SJSA1 (cell line): Measurements from ENCODE around the gene IPMK. TPM values are rescaled to one million over a fixed set of nuclear protein-coding genes. Genes with fewer than 3 reads are reported as not detected.
"Not testable (repeated sequence)": the region's sequence is repeated elsewhere in the genome, so short reads cannot be mapped to it uniquely, and the experiment has no call there.

Experiments used
- DNase-seq, 2 experiments: peaks; one replicate each; pipeline ENCODE4 v3.0.0-alpha.2; 2015 to 2020; ENCODE audit warnings: low spot score in 2 of 2, low read depth in 1 of 2
- H3K27ac ChIP-seq: fragments of 250-450 bp; sonication (Bioruptor Pico); 2 replicates; pipeline ENCODE4 v1.5.1; 2020; ENCODE audit warnings: mild to moderate bottlenecking, moderate library complexity
- H3K27me3 ChIP-seq: fragments of 250-450 bp; sonication (Bioruptor Pico); replicated peaks from 2 replicates; pipeline ENCODE4 v1.5.1; 2020; ENCODE audit warnings: mild to moderate bottlenecking, moderate library complexity
- H3K36me3 ChIP-seq: fragments of 250-450 bp; sonication (Bioruptor Pico); 2 replicates; pipeline ENCODE4 v1.5.1; 2020; ENCODE audit warnings: mild to moderate bottlenecking
- H3K4me1 ChIP-seq: fragments of 250-450 bp; sonication (Bioruptor Pico); replicated peaks from 2 replicates; pipeline ENCODE4 v1.6.1; 2021; ENCODE audit warnings: mild to moderate bottlenecking
- H3K4me3 ChIP-seq: fragments of 250-450 bp; sonication (Bioruptor Pico); 2 replicates; pipeline ENCODE4 v1.5.1; 2020; ENCODE audit warnings: mild to moderate bottlenecking
- H3K9me3 ChIP-seq: fragments of 250-450 bp; sonication (Bioruptor Pico); replicated peaks from 2 replicates; pipeline ENCODE4 v1.5.1; 2020; ENCODE audit warnings: mild to moderate bottlenecking
- total RNA-seq: library from RNA; depleted of rRNA; stranded (reverse); fragments of >200 nt; shearing (Covaris generic); gene quantifications from 2 replicates; pipeline ENCODE4 v1.2.3, GENCODE V29; 2014

The IPMK gene
- total RNA-seq, 1 experiment from 2014 or later: 5.8 TPM

- Histone ChIP-seq H3K36me3 (no peaks in the 10 kb centered on the region), H3K4me1 (peaks cover 8% of the 10 kb centered on the region), H3K27ac (no peak overlapping the region), H3K27me3 (no peaks in the 10 kb centered on the region), H3K4me3 (no peak overlapping the region), H3K9me3 (no peaks in the 10 kb centered on the region)
- no peak for DNase-seq
Measured at GRCh38 chr10:58260334-58260733, 7.4 kb downstream of the IPMK start.

DNA sequence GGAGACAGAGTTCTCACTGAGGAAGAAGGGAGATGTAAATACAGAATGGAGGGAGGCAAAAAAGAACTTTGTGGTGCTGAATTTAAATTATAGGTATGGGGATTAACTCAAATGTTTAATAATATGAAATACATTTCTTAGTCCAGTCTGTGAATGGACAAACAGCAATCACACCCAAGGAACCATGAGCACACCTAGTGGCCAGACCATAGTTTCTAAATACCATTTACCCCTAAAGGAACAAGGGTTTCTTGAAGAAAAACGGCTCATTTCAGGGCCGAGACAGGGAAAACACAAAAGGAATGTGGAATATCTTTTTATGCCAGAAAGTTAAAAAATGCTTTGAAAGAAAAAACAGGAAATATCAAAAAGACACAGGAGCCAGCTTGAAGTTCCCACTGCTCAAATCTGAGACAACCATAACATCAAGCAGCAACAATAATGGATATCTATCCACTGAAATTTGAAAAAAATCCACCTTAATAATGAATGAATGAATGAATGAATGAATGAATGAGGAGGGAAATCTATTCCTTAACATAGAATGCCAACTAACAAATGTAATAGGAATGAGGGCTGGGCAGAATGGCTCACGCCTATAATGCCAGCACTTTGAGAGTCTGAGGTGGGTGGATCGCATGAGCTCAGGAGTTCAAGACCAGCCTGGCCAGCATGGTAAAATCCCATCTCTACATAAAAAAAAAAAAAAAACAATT lies 8.6 kb downstream of the IPMK start:
- no peak for DNase-seq
- Histone ChIP-seq H3K4me1 (0 out of 2 replicates have a peak, but pooled peaks cover 3% of the 10 kb centered on the region), H3K9me3 (no peaks in the 10 kb centered on the region), H3K4me3 (no peak overlapping the region), H3K36me3 (no peaks in the 10 kb centered on the region), H3K27me3 (no peaks in the 10 kb centered on the region), H3K27ac (no peak overlapping the region)

- not testable (repeated sequence) for H3K4me1 ChIP-seq, H3K4me3 ChIP-seq, DNase-seq, H3K27me3 ChIP-seq, H3K36me3 ChIP-seq, H3K27ac ChIP-seq, H3K9me3 ChIP-seq
Measured at GRCh38 chr10:58256013-58256780, 11.5 kb downstream of the IPMK start.

- no peaks in the 10 kb centered on the region for H3K9me3 ChIP-seq
- no peak for DNase-seq
- no peaks in the 10 kb centered on the region for H3K27me3 ChIP-seq
- H3K27ac ChIP-seq: no peak overlapping the region
- H3K36me3 ChIP-seq: no peaks in the 10 kb centered on the region
- H3K4me1 ChIP-seq: no peaks in the 10 kb centered on the region
- H3K4me3 ChIP-seq: no peak overlapping the region
Measured at GRCh38 chr10:58254644-58255043, 13.1 kb downstream of the IPMK start.

DNA sequence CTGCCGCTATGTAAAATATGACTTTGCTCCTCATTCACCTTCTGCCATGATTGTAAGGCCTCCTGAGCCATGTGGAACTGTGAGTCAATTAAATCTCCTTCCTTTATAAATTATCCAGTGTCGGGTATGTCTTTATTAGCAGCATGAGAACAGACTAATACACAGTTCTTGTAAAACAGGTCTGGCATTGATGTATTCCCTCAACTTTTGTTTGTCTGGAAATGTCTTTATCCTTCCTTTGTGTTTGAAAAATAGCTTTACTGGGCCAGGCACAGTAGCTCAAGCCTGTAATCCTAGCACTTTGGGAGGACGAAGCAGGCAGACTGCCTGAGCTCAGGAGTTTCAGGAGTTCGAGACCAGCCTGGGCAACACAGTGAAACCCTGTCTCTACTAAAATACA lies 14.5 kb downstream of the IPMK start:
- no peaks in the 10 kb centered on the region for H3K4me1 ChIP-seq
- no peak overlapping the region for H3K27ac ChIP-seq
- no peak overlapping the region for H3K4me3 ChIP-seq
- no peak for DNase-seq
- no peaks in the 10 kb centered on the region for H3K9me3 ChIP-seq
- H3K36me3 ChIP-seq: no peaks in the 10 kb centered on the region
- H3K27me3 ChIP-seq: no peaks in the 10 kb centered on the region

GRCh38 chr10:58244666-58245065 lies 23.0 kb downstream of the IPMK start:
- not testable (repeated sequence) for H3K36me3 ChIP-seq, H3K4me3 ChIP-seq, DNase-seq, H3K27me3 ChIP-seq, H3K9me3 ChIP-seq, H3K27ac ChIP-seq
- H3K4me1 ChIP-seq: peaks cover 21% of the 10 kb centered on the region

DNA sequence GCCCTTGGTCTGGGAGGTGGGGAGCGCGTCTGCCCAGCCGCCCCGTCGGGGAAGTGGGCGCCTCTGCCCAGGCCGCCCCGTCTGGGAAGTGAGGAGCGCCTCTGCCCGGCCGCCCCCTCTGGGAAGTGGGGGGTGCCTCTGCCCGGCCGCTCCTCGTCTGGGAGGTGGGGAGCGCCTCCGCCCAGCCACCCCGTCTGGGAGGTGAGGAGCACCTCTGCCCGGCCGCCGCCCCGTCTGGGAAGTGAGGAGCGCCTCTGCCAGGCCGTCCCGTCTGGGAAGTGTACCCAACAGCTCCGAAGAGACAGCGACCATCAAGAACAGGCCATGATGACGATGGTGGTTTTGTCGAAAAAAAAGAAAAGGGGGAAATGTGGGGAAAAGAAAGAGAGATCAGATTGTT lies 23.5 kb downstream of the IPMK start:
- peaks cover 25% of the 10 kb centered on the region for H3K4me1 ChIP-seq
- not testable (repeated sequence) for H3K27ac ChIP-seq, H3K4me3 ChIP-seq, H3K36me3 ChIP-seq, H3K9me3 ChIP-seq, H3K27me3 ChIP-seq, DNase-seq

GRCh38 chr10:58243801-58244200 lies 23.9 kb downstream of the IPMK start:
- not testable (repeated sequence) for H3K27ac ChIP-seq, DNase-seq, H3K27me3 ChIP-seq, H3K4me3 ChIP-seq, H3K36me3 ChIP-seq, H3K9me3 ChIP-seq
- peaks cover 29% of the 10 kb centered on the region for H3K4me1 ChIP-seq

- Histone ChIP-seq H3K27ac (no peak overlapping the region), H3K4me3 (no peak overlapping the region), H3K9me3 (no peaks in the 10 kb centered on the region), H3K4me1 (peaks cover 35% of the 10 kb centered on the region), H3K36me3 (no peaks in the 10 kb centered on the region), H3K27me3 (no peaks in the 10 kb centered on the region)
- no peak for DNase-seq
Measured at GRCh38 chr10:58243269-58243668, 24.4 kb downstream of the IPMK start.

DNA sequence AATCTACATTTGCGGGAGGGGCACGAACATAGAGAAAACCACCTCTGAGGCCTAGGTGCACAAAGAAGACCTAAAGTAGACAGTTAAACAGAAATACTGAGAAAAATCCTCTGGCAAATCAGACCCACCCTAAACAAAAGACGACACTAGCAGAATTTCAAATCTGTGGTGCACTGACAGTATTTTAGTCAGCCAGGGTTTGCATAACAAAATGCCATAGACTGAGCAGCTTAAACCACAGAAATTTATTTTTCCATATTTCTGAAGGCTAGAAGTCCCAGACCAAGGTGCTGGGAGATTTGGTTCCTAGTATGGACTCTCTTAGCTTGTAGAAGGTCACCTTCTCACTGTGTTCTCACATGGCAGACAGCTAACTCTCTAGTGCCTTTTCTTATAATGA lies 26.3 kb downstream of the IPMK start:
- Histone ChIP-seq H3K36me3 (no peaks in the 10 kb centered on the region), H3K27me3 (no peaks in the 10 kb centered on the region), H3K4me3 (no peak overlapping the region), H3K4me1 (peaks cover 52% of the 10 kb centered on the region), H3K9me3 (no peaks in the 10 kb centered on the region), H3K27ac (peak overlapping the region; percentile 85)
- peak in 1 of 2 experiments; percentile 41 for DNase-seq

GRCh38 chr10:58240531-58240930 lies 27.2 kb downstream of the IPMK start:
- H3K36me3 ChIP-seq: 0 out of 2 replicates have a peak, but pooled peaks cover 3% of the 10 kb centered on the region
- H3K4me3 ChIP-seq: no peak overlapping the region
- H3K27me3 ChIP-seq: no peaks in the 10 kb centered on the region
- H3K27ac ChIP-seq: peak overlapping the region; percentile 85
- H3K9me3 ChIP-seq: no peaks in the 10 kb centered on the region
- peak in 1 of 2 experiments; percentile 60 for DNase-seq
- peaks cover 52% of the 10 kb centered on the region for H3K4me1 ChIP-seq

- Histone ChIP-seq H3K27me3 (no peaks in the 10 kb centered on the region), H3K4me1 (peaks cover 52% of the 10 kb centered on the region), H3K27ac (peak overlapping the region; percentile 85), H3K9me3 (no peaks in the 10 kb centered on the region), H3K4me3 (no peak overlapping the region), H3K36me3 (0 out of 2 replicates have a peak, but pooled peaks cover 7% of the 10 kb centered on the region)
- peak in 1 of 2 experiments; percentile 71 for DNase-seq
Measured at GRCh38 chr10:58239561-58240169, 28.0 kb downstream of the IPMK start.

DNA sequence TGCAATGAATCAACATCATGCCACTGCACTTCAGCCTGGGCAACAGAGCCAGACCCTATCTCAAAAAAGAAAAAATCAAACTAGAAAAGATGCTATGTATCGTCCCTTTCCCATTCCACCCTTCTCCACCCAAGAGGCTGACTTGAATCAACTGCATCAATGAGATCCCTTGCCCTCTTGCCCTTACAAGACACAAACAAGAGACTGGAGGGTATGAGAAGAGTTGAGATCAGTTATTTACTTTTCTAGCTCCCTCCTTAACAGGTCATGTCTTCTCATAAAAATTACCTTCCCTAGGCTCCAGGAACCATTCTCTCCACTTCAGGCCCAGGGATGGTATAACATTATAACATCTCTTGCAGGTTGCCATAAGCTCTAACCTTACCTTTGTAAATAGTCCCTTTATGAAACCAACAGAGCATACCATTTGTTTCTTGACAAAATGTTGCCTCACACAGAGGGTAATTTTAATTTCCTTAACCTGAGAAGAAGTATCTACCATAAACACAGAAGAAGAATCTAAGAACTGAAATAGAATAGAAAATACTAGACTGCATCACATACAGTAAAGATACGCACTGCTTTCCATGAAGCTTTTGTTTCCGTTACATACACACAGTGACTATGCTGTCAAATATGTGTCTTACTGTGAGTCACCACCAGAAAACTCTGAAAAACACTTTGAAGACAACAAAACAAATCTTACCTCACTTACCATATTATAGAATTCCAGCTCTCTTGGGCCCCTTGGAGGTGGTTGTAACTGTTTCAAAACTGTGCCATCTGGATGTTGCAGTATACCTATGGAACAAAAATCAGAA lies 30.5 kb downstream of the IPMK start:
- H3K4me3 ChIP-seq: no peak overlapping the region
- peaks cover 52% of the 10 kb centered on the region for H3K4me1 ChIP-seq
- H3K27ac ChIP-seq: peak overlapping the region; percentile 85
- no peaks in the 10 kb centered on the region for H3K27me3 ChIP-seq
- peak; percentile 46 to 92 for DNase-seq
- H3K9me3 ChIP-seq: no peaks in the 10 kb centered on the region
- H3K36me3 ChIP-seq: 0 out of 2 replicates have a peak, but pooled peaks cover 7% of the 10 kb centered on the region
